Thyroid gland (tissue), 4 donors: ENCODE results near the gene CCDC184.

Experiments used
- CTCF ChIP-seq, 6 experiments: fragments of 200-600 bp in 3 of 6; fragments of 450-650 bp in 3 of 6; sonication (generic) in 3 of 6; IDR thresholded peaks; one replicate each; pipeline ENCODE4 v1.5.1; 2016 to 2019; ENCODE audit warnings: antibody characterized with exemption in 6 of 6, mild to moderate bottlenecking in 2 of 6, inconsistent platforms in 1 of 6, moderate library complexity in 1 of 6
- POLR2A ChIP-seq, 2 donors: fragments of 450-650 bp; IDR thresholded peaks; one replicate each; pipeline ENCODE4 v1.6.1; 2017; ENCODE audit warnings: antibody characterized with exemption in 2 of 2, mild to moderate bottlenecking in 2 of 2, moderate library complexity in 1 of 2

GRCh38 chr12:48135027-48135426, 48.4 kb upstream of the CCDC184 start:
- no peak for TF ChIP-seq CTCF (IDR thresholded peaks at IDR 0.05)
- no peak for TF ChIP-seq POLR2A (IDR thresholded peaks at IDR 0.05)
